Measurements from ENCODE around the gene DCAF5.
"Not testable (repeated sequence)": the region's sequence is repeated elsewhere in the genome, so short reads cannot be mapped to it uniquely, and the experiment has no call there.

DCAF5 gene

GRCh38 chr14:69044965-69045555 is 107.9 kb downstream of the DCAF5 start:
- no peak for DNase-seq (ENCODE audit: low read depth in 1 of 2, low spot score in 1 of 2)

DNA sequence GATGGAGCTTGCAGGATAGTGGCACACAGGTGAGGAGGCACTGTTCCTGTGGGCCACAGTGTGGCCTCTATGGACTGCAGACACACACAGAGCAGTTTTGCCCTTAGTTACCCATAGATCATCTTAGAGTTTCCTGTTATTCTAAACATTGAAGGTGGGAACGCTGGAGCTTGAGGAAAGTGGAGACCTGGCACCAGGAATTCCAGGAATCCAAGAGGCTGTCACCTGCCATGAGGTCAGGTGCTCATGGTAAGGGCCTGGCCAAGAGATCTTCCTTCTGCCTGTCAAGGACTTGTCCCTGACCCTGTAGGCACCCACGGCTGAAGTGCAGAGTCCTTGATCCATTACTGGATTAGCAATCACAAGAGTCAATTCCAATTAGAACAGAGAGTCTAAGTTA is 108.6 kb downstream of the DCAF5 start:
- DNase-seq (ENCODE audit: low read depth in 1 of 2, low spot score in 1 of 2) = no peak

GRCh38 chr14:69043596-69044260 is 109.2 kb downstream of the DCAF5 start:
- no peak for DNase-seq (ENCODE audit: low read depth in 1 of 2, low spot score in 1 of 2)

- DNase-seq (ENCODE audit: low read depth in 1 of 2, low spot score in 1 of 2) = no peak
Measured at GRCh38 chr14:69042787-69043444, 110.0 kb downstream of the DCAF5 start.

DNA sequence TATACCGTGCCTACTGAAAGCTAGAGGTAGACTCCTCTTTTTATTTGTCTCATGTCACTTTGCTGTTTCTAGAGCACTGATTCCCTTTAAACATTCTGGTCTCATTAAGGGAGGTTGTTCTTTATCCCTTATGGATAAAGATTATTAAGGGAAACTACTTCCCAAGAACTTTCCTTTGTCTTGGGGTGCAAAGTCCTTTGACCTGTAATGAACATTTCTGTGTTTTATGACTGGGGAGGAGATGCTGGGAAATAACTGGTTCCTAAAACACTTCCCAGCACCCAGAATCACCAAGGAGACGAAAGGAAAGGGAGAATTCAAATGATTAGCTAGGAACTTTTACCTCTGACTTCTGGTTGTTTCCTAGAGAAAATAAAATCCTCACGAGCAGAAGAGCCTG is 110.6 kb downstream of the DCAF5 start:
- DNase-seq (ENCODE audit: low read depth in 1 of 2, low spot score in 1 of 2) = no peak

DNA sequence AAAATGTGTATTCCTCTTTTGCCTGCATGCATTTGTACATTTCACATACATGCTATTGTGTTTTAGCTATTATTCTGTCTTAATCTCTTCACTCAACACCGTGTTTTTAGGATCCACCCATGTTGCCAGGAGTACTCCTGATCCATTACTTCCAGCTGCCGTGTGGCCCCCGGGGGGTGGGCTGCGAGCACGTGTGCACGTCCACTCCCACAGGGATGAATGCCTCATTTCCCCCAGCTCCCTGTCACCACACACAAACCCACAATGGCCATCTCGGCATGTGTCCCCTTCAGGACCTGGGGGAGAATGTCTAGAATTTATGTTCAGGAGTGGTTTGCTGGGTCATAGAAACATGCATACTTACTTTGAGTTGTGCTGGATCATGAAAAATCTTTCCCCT is 111.1 kb downstream of the DCAF5 start:
- no peak for DNase-seq (ENCODE audit: low read depth in 1 of 2, low spot score in 1 of 2)

DNA sequence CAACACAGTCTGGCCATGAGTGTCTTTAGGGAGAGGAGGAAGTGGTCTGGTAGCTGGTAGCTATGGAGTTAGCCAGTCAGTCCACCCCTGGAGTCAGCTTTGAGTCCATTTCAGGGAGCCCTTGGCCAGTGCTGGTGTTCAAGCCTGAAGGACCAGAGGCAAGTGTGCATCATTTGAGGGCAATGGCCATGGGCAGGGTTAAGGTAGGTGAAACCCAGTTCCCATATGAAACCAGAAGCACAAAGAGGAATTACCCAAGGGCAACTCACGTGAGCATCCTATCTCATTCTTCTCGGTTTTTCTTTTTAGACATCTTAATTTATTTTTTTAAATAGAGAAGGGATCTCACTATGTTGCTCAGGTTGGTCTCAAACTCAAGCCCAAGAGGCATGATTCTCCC is 112.6 kb downstream of the DCAF5 start:
- no peak for DNase-seq (ENCODE audit: low read depth in 1 of 2, low spot score in 1 of 2)

- no peak for DNase-seq (ENCODE audit: low read depth in 1 of 2, low spot score in 1 of 2)
Measured at GRCh38 chr14:69039288-69039628, 113.7 kb downstream of the DCAF5 start.

DNA sequence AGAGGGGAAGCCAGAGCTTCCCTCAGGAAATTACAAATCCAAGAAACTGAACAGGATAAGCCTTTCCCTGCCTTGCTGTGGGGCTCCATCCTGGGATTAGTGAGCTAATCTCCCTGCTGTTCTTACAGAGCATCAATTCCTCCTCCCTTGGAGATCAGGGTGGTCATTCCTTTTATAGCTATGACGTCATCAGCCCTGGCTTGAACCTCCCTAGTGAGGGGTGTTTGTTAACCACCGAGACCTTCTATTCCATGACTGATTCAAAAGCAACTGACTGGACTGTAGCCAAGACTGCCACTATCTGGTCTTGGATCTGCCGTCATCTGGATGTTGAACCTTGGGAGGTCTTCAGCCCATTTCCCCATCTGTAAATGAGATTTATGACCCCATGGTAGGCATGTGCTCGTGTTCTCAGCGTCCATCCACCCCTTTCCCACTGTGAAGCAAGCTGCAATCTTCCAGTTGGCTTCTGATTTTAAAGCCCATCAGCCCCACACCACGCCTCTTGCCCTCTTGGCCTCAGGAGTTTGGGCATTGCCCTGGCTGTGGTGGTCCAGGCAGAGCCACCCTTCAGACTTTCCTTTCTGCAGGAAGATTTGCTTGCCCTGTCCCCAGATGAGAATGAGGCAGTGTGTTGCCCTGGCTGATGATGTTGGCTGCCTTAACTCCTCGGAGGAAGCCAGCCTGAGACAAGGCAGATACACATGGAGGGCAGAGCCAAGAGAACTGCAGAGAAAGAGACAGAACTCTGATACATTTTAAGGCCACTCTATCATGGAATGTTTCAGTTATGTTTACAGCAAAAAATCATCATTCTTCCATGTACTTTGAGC is 114.2 kb downstream of the DCAF5 start:
- DNase-seq (ENCODE audit: low read depth in 1 of 2, low spot score in 1 of 2) = no peak

GRCh38 chr14:69037790-69038454 is 115.0 kb downstream of the DCAF5 start:
- no peak for DNase-seq (ENCODE audit: low read depth in 1 of 2, low spot score in 1 of 2)

DNA sequence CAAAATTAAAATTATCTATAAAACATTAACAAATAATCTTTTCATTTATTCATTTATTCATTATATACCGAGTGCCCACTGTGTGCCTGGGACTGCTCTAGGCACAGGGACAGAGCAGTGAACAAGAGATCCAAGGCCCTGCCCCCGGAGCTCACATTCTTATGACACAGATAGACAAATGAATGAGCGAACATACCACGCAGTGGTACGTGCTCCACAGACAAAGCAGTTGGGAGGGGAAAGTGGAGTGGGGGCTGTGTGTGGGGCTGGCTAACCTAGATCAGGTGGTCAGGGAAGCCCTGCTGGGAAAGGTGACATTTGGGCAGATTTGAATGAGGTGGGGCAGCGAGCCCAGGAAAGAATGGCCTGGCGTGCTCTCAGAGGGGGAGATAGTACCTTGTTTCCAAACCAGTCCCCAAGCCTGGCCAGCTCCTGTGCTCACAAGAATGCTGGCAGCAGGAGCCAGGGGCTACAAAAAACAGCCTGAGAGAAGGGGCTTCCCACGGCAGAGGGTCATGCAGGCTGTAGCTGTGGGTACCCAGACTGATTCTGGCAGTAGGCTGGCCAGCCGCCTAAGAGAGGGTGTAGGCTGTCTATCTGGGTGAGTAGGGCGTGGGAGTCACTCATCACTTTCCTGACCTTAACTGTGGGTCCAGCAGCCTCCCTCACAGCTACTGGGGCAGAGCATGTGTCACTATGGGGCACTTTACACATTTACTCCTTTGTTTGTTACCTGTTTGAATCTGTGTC is 116.0 kb downstream of the DCAF5 start:
- no peak for DNase-seq (ENCODE audit: low read depth in 1 of 2, low spot score in 1 of 2)

DNA sequence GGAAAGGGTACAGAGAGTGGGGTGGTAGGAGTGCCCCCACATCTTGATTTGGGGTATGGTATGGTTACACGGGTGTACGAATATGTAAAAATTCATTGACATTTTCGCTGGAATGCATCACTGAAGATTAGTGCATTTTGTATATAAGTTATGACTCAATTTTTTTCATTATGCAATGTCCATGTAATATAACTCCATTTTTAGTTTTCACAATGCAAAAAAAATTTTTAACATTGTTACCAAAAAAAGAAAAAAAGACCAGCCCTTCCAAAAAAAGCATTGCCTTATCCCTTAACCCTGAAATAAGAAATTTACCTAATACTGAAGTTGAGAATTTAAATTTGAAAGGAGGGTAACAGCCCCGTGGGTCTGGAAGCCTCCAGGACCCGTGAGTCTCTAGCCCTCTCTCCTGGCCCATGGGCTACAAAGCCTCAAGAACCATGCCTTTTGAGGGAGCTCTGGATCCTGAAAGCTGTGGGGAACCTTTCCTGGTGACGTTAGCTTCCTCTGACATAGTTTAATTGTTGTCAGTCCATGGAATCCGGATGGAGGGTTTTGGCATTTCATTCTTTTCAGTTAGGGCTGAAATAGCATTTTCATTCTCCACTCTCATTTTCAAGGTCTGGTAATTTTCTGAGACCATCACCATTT is 118.2 kb downstream of the DCAF5 start:
- DNase-seq (ENCODE audit: low read depth in 1 of 2, low spot score in 1 of 2) = no peak

DNA sequence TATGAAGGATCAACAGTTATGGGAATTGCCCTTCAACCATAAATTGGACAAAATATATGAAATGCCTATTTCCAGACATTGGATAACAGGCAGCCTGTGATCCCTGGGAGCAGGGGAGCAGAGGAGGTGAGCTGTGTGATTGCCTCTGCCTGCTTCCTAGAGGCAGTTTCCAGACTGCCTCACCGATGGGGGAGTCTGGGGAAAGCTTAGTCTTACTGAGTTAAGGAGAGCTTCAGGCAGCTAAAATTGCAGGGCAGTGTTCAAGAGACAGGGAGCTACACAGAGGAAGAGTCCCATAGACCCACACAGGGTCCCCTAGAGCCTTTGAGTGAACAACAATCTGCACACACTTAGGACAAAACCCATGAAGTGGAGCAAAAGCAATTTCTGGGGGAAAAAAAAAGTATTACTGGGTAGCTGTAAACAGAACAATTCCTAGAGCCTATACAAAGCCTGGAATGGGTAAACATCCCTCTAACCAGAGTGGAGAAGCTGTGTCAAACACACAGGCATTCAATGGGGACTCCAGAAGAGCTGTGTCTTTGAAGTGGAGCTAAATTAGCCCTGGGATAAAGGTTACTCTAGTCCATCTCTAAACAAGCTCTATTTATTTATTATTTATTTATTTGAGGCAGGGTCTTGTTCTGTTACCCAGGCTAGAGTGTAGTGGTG is 125.5 kb downstream of the DCAF5 start:
- DNase-seq (ENCODE audit: low read depth in 1 of 2, low spot score in 1 of 2) = no peak

DNA sequence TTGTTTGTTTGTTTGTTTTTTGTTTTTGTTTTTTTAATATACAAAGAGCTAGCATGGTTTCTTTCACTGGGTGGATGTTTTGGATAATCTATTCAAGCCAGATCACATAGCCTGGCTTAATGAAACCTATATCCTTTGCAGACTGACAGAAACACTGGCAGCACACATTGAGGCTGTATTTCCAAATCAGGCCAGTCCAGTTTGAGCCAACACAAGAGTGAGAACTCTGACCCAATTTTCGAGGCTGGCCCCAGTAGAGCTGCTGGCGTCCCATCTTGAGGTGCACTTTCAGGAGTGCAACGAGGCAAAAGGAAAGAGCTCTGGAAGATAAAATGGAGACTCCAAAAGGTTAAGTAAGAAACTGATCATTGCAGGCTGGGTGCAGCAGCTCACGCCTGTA is 129.9 kb downstream of the DCAF5 start:
- DNase-seq (ENCODE audit: low read depth in 1 of 2, low spot score in 1 of 2) = no peak

GRCh38 chr14:69022093-69022492 is 130.8 kb downstream of the DCAF5 start:
- not testable (repeated sequence) for DNase-seq (ENCODE audit: low read depth in 1 of 2, low spot score in 1 of 2)

GRCh38 chr14:69017706-69018105 is 135.2 kb downstream of the DCAF5 start:
- DNase-seq (ENCODE audit: low read depth in 1 of 2, low spot score in 1 of 2) = no peak

DNA sequence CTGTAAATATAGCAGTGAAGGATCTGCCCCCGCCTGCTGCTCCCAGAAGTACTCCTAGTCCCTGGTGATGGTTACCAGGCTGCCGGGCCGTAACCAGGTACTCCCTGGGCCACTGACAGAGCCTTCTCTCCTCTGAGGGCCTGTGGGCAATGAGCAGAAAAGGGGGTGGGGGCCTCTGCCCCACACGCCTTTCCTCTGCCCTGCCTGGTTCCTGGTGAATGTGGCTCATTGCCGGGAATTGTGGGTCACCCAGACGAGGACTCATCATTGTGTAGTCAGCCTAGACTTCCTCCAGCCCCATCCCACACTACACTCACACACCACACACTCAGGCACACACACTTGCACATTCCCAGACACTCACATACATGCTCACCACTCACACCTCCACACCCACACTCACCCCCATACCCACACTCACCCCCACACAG is 138.1 kb downstream of the DCAF5 start:
- no peak for DNase-seq (ENCODE audit: low read depth in 1 of 2, low spot score in 1 of 2)

DNA sequence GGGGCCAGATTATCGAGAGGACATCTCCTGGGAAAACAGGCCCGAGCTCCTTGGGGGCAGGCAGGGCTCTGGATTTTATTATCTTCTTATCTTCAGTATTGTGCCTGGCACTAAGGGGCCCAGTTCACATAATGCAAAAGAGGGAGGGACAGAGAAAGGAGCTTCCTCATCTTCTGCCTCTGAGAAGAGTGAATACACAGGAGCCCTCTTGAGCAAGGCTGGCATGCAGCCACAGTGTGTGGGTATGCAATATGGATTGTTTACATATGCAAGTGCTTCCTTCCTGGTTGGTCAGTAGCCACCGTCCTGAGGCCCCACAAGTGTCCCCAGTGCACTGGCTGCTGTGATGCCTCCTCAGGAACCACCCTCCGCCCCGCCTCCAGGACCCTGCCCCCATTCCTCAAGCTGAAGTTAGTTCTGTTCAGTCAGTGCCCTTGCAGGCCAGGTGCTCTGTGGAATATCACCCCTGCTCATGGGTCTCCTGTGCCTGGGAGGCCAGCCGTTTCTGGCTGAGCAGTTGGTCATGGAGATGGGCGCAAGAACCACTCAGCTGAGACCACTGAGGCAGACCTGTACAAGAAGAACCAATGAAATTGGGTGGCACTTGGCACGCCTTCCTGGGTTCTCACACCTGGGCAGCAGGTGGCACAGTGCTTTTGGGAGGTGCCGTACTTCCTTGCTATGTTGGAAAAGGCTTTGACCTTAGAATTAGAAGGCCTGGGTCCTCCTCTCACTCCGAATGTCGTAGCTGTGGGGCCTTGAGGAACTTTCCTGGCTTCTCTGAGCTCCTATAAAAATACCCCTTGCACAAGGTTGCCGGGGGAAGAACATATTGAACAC is 138.8 kb downstream of the DCAF5 start:
- DNase-seq (ENCODE audit: low read depth in 1 of 2, low spot score in 1 of 2) = no peak

All from stimulated activated CD4-positive, alpha-beta T cell treated with anti-CD3 and anti-CD28 coated beads, Interleukin-15, amount 100 ng/mL, for 1 hour (primary cell).